DMS153 (cell line): Measurements from ENCODE around the gene EFHC2.

Source experiments
- DNase-seq: peaks from one replicate; lab custom pipeline; 2025; lab: John Stamatoyannopoulos, UW

EFHC2 gene

DNA sequence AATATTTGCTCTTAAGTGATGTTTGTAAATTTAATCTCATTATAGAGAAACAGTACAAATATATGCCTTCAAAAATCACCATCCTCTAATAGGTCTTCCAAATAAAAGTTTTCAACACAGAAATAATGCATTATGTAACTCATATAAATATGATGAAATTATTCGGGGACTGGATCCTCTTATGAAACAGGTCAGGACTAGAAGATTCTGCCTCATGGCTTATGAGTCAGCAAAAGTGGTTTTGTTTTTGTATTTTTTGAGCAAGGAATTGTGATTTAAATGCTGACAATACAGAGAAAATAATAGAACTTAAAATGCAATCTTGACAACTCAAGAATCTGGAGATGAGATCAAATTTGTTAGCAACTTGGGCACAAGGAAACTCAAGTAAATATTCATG is 190.6 kb downstream of the EFHC2 start:
- no peak for DNase-seq

DNA sequence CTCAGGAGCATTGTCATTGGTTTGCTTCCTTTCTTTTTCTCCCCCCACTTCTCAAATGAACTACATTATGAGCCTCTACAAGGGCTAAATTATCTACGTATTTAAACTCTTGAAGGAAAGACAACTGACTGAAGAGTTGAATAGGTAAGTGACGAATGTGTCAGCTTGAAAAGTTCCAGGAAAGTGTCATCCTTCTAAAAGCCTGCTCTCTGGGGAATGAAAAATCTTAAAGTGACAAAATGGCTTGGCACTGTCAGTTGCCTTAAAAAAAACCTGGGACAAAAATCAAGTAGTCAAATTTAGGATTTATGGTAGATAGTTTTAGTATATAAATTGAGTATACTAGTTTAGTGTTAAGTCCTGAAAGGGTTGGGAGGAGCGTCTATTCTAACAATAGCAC is 196.3 kb downstream of the EFHC2 start:
- no peak for DNase-seq

DNA sequence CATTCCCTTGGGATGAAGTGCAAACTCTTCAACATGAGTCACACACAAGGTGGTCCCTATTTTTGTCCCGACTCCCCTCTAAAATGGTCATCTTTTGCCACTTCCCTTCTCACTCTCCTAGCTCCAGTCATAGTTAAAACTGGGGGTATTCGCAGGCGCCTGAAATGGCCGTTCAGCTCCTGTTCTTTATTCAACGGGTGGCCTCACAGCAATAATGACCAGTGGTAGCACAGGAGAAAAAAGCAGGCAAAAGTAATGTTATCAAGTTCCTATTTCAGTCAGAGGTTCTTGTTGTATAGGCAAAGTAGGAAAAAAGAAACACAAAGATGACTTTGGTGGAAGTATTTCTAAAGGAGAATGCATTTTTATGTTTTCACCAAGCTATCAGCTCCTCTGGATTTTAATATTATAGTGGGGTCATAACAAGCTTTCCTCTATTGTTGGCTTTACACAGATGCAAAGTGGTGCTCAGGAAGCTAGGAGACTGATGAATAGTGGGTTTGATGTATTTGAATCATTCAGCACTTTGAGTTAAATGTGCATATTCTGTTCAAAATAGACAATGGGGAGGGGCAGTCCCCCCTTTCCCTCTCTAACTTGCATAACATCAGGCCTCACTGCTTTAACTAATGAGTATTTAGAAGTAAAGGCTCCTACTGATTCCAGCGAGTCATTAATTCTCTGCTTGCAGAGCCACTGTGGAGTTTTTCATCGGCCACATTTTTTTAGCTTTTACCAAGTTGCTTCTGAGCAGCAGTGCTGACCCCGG is 199.1 kb downstream of the EFHC2 start:
- DNase-seq = no peak

DNA sequence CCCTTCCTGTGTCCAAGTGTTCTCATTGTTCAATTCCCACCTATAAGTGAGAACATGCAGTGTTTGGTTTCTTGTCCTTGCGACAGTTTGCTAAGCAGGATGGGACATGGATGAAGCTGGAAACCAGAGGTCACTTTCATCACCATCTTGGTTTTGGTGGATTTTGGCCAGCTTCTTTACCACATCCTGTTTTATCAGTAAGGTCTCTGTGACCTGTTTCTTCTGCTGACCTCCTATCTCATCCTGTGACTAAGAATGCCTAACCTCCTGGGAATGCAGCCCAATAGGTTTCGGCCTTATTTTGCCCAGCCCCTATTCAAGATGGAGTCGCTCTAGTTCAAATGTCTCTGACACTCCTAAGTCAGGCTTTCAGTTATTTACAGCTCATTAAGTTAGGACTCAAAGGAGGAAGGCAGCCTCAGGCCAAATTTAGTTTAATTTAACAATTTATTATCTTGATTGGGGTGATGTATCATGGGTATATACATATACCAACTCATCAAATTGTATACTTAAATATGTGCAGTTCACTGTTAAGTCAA is 200.3 kb downstream of the EFHC2 start:
- DNase-seq = no peak

DNA sequence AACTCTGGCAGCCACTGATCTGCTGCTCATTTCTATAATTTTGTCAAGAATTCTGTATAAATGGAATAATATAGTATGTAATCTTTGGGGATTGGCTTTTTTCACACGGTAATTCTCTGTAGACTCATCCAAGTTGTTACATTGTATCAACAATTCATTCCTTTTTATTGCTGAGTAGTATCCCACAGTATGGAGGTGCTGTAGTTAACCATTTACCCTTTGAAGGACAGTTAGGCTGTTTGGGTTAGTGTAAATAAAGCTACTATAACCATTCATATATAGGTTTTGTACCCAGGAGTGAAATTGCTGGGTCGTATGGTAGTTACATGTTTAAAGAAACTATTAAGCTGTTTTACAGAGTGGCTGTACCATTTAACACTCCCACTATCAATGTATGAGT is 213.3 kb downstream of the EFHC2 start:
- no peak for DNase-seq

DNA sequence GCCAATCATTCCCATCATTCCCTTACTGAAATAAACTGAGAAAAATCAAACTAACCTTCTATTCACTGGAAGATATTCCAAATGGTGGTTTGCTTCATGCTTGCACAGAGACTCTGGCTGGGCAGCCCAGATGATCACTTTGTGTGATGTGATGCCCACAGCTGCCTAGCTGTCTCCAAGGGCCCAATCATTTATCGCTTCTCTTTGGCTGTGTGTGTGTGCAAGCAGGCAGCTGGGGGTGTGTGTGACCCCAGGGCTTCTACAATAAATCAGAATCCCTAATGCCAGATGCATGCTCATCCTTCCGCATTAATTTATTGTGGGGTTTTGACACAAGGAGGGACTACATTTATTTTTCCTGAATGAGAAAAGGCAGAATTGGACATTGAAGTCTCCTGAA is 230.1 kb downstream of the EFHC2 start:
- DNase-seq = no peak

DNA sequence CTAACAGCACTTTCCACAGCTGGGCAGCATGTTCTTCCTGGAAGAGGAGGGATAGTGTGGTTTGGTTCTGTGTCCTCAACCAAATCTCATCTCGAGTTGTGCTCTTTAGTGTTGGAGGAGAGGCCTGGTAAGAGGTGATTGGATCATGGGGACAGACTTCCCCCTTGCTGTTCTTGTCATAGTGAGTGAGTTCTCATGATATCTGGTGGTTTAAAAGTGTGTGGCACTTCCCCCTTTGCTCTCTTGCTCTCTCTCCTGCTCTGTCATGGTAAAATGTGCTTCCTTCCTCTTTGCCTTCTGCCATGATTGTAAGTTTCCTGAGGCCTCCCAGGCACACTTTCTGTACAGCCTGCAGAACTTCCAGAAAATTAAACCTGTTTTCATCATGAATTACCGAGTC is 236.6 kb downstream of the EFHC2 start:
- DNase-seq = no peak

DNA sequence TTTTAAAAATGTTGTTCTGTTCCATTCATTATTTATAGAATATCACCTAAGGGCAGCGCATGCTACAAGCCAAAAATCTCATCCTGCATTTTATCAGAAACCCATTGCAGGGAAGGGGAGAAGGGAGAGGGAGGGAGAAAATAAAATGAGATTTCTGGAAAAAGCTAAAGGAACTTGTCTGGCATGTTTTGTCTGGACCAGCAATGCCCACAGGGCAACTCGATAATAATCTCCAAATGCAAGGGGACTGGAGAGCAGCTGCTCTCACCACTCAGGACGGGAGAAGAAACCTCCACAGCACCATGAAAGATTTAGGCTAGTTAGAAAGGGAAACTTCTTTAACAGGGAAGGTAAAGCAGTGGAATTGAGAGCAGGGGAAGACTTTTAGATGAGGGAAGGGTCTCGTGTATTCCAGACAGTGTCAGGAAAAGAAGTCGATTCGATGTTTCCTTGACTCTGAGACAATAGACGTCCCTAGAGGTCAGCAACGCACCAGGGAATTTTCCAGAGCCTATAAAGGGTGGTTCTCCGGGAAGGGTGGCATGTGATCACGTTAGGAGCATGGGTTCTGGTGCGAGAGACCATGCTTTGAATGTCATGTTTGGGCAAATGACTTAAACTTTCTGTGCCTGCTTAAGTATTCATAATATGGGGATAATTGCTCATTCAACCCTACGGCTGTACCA is 238.1 kb downstream of the EFHC2 start:
- DNase-seq = no peak

DNA sequence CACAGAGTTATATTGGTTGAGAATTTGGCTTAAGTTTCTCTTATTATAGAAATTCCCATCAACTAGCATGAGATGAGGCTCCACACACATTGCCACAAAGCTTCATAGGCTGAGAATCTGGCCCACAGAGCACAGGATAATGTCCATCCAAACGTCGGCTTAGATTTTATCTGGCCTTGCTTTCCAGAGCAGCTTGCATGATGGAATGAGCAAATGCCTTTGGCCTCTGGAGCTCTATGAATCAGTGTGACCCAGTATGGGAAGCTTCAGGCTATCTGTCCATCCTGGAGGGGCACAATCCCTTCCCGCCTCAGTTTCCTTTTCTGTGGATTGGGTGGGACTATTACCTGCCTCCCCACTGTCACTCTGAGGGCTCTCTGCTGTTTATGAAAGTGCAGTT is 238.8 kb downstream of the EFHC2 start:
- DNase-seq = no peak

DNA sequence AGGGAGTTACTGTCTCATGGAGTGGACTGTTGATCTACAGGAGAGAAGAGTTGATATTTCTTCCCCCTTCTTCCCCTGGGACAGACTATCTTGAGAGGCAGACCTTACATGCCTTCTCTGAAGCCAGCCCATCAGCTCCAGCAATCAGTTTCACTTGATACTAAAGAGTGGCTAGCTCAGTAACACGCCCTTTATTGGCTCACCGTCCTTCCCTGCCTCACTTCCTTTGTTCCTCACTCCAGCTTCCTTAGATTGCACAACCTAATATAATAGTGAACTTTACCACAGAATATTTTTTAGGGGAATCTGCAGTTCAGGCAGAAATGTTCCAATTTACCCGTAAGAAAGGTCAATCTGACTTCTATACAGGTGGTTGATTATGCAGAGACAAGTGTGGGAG is 242.2 kb downstream of the EFHC2 start:
- no peak for DNase-seq

DNA sequence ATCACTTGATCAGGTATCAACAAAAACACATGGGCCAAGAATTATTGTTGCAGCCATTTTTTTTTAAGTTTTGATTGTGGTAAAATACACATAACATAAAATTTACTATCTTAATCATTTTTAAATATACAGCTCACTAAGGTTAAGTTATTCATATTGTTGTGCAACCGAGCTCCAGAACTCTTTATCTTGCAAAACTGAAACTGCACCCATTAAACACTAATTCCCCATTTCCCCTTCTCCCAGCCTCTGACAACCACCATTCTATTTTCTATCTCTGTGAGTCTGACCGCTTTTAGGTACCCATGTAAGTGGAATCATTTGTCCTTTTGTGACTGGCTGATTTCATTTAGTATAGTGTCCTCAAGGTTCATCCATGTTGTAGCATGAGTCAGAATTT is 244.1 kb downstream of the EFHC2 start:
- no peak for DNase-seq
